ENCODE data around the gene PPA2.
"Not testable (repeated sequence)": the region's sequence is repeated elsewhere in the genome, so short reads cannot be mapped to it uniquely, and the experiment has no call there.

Gene PPA2

GRCh38 chr4:105458541-105458940 is 15.3 kb downstream of the PPA2 start:
- not testable (repeated sequence) for DNase-seq (ENCODE audit: low spot score)

- no peak for DNase-seq (ENCODE audit: low spot score)
Observed at GRCh38 chr4:105458001-105458400, 15.9 kb downstream of the PPA2 start.

- DNase-seq (ENCODE audit: low spot score), result no peak
Observed at GRCh38 chr4:105455998-105456397, 17.9 kb downstream of the PPA2 start.

- no peak for DNase-seq (ENCODE audit: low spot score)
Observed at GRCh38 chr4:105455182-105455581, 18.7 kb downstream of the PPA2 start.

GRCh38 chr4:105453550-105454205 is 20.2 kb downstream of the PPA2 start:
- no peak for DNase-seq (ENCODE audit: low spot score)

- no peak for DNase-seq (ENCODE audit: low spot score)
Observed at GRCh38 chr4:105451346-105451745, 22.5 kb downstream of the PPA2 start.

GRCh38 chr4:105440890-105441289 is 33.0 kb downstream of the PPA2 start:
- no peak for DNase-seq (ENCODE audit: low spot score)

GRCh38 chr4:105437637-105438036 is 36.2 kb downstream of the PPA2 start:
- DNase-seq (ENCODE audit: low spot score), result no peak

- DNase-seq (ENCODE audit: low spot score), result no peak
Observed at GRCh38 chr4:105436414-105436813, 37.4 kb downstream of the PPA2 start.

- DNase-seq (ENCODE audit: low spot score), result no peak
Observed at GRCh38 chr4:105434940-105435339, 38.9 kb downstream of the PPA2 start.

- DNase-seq (ENCODE audit: low spot score), result no peak
Observed at GRCh38 chr4:105433421-105433820, 40.4 kb downstream of the PPA2 start.

GRCh38 chr4:105432438-105432837 is 41.4 kb downstream of the PPA2 start:
- DNase-seq (ENCODE audit: low spot score), result no peak

GRCh38 chr4:105430811-105431210 is 43.1 kb downstream of the PPA2 start:
- no peak for DNase-seq (ENCODE audit: low spot score)

GRCh38 chr4:105426187-105426897 is 47.5 kb downstream of the PPA2 start:
- no peak for DNase-seq (ENCODE audit: low spot score)

- no peak for DNase-seq (ENCODE audit: low spot score)
Observed at GRCh38 chr4:105422207-105422920, 51.5 kb downstream of the PPA2 start.

GRCh38 chr4:105417624-105418023 is 56.2 kb downstream of the PPA2 start:
- DNase-seq (ENCODE audit: low spot score), result no peak

- no peak for DNase-seq (ENCODE audit: low spot score)
Observed at GRCh38 chr4:105415281-105415744, 58.5 kb downstream of the PPA2 start.

GRCh38 chr4:105414316-105414715 is 59.5 kb downstream of the PPA2 start:
- no peak for DNase-seq (ENCODE audit: low spot score)

- not testable (repeated sequence) for DNase-seq (ENCODE audit: low spot score)
Observed at GRCh38 chr4:105409135-105409534, 64.7 kb downstream of the PPA2 start.

GRCh38 chr4:105400901-105401677 is 72.8 kb downstream of the PPA2 start:
- DNase-seq (ENCODE audit: low spot score), result no peak

GRCh38 chr4:105399532-105400161 is 74.2 kb downstream of the PPA2 start:
- no peak for DNase-seq (ENCODE audit: low spot score)

GRCh38 chr4:105392858-105393257 is 81.0 kb downstream of the PPA2 start:
- DNase-seq (ENCODE audit: low spot score), result no peak

All from globus pallidus (tissue), 1 donor.